Muscle of leg (tissue), 11 donors: ENCODE results near the gene TEKT2. TPM values are rescaled to one million over a fixed set of nuclear protein-coding genes. Genes with fewer than 3 reads are reported as not detected.
A peak's percentile ranks its signal among the peaks of the same experiment; 100 is the strongest.

Source experiments
- DNase-seq: peaks from one replicate; pipeline ENCODE4 v3.0.0; 2013
- H3K27ac ChIP-seq: one replicate; pipeline ENCODE4 v1.5.1; 2013; ENCODE audit warnings: mild to moderate bottlenecking, low read length, control low read depth
- H3K27me3 ChIP-seq: one replicate; pipeline ENCODE4 v1.6.1; 2013; ENCODE audit warnings: low read length; ENCODE audit not compliant: control insufficient read depth, insufficient read depth
- H3K36me3 ChIP-seq: one replicate; pipeline ENCODE4 v1.6.1; 2013; ENCODE audit warnings: low read length; ENCODE audit not compliant: control insufficient read depth, insufficient read depth
- H3K4me1 ChIP-seq: one replicate; pipeline ENCODE4 v1.6.1; 2013; ENCODE audit warnings: low read length; ENCODE audit not compliant: control insufficient read depth, insufficient read depth
- H3K4me3 ChIP-seq: one replicate; pipeline ENCODE4 v1.5.1; 2013; ENCODE audit warnings: low read length, control low read depth
- H3K9me3 ChIP-seq: replicated peaks from 2 replicates; pipeline ENCODE4 v1.6.1; 2013; ENCODE audit warnings: low read depth, low read length; ENCODE audit not compliant: control insufficient read depth
- WGBS: methylation state at CpG from one replicate; pipeline ENCODE4 v1.1.5; 2013; ENCODE audit warnings: missing lambda C conversion rate; ENCODE audit not compliant: insufficient coverage; 5-methylcytosine and 5-hydroxymethylcytosine counted together
- polyA plus RNA-seq, 8 donors: library from polyadenylated mRNA; unstranded; fragments of 120-200 nt; gene quantifications; one replicate each; pipeline versions ENCODE4 v1.2.1 to v1.2.3, GENCODE V29; 2013; ENCODE audit warnings: inconsistent platforms in 1 of 8, low replicate concordance in 1 of 8; ENCODE audit not compliant: insufficient read length in 8 of 8, insufficient read depth in 1 of 8
- total RNA-seq: library from RNA; stranded (reverse); fragments of 120-200 nt; gene quantifications from one replicate; pipeline ENCODE4 v1.2.4, GENCODE V29; 2013

Gene TEKT2
- total and polyA plus RNA-seq, 9 donors, result 0.36 to 1.4 (median 0.53) TPM

DNA sequence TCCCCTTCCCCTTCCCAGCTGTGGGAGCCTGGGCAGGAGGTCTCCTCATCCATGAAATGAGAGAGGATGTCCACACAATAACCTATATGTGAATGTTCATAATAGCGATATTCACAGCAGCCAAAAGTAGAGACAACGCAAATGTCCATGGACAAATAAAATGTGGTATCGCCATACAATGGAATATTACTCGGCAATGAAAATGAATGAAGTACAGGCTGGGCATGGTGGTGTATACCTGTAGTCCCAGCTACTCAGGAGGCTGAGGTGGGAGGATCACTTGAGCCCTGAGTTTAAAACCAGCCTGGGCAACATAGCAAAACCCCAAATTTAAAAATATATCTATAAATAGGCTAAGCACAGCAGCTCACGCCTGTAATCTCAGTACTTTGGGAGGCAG, 17.7 kb downstream of the TEKT2 start:
- no peaks in the 10 kb centered on the region for H3K27me3 ChIP-seq
- no peak for DNase-seq
- H3K36me3 ChIP-seq, result peaks cover under 1% of the 10 kb centered on the region
- H3K4me3 ChIP-seq, result no peak overlapping the region
- no peak overlapping the region for H3K27ac ChIP-seq
- H3K9me3 ChIP-seq, result no peaks in the 10 kb centered on the region
- peaks cover 7% of the 10 kb centered on the region for H3K4me1 ChIP-seq
- WGBS, result 96% methylated on average over 4 of the region's 5 CpGs

DNA sequence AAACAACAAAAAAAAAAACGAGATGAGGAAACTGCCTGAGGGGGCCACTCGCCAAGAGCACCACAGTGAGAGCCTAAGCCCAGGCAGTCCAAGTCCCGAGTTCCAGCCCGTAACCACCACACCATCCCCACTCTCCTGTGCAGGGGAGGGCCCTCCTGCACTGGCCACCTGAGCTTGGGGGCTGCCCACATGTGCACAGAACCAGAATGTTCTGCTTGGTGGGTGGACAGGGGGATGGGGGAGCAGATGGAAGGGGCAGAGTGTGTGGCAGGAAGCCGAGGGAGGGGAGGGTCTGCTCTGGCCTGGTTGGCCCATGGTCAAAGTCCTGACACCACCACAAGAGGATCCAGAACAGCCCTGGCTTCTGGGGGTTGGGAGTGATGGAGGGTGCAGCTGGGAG, 22.4 kb downstream of the TEKT2 start:
- no peak for DNase-seq
- H3K36me3 ChIP-seq, result no peaks in the 10 kb centered on the region
- WGBS, result 67% methylated on average over 1 of the region's 5 CpGs
- H3K4me1 ChIP-seq, result peaks cover 3% of the 10 kb centered on the region
- no peaks in the 10 kb centered on the region for H3K27me3 ChIP-seq
- no peak overlapping the region for H3K4me3 ChIP-seq
- H3K9me3 ChIP-seq, result no peaks in the 10 kb centered on the region
- no peak overlapping the region for H3K27ac ChIP-seq

DNA sequence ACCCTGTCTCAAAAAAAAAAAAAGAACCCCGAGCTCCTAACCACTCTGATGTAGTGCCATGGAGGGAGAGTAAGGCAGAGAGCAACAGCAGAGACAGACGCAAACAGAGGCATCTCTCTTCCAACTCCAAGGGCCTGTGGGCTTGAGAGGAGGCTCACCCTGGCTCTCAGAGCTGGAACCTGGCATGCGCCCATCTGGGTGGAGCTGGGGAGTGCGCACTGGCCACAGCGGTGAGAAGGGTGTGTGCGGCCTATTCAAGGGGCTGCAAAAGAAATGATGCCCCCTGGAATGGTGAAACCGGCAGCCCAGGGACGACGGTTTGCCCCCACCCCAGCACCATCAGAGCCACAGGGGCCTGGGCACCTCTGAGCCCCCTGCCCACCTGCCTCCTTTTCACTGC, 23.5 kb downstream of the TEKT2 start:
- Histone ChIP-seq H3K4me3 (no peak overlapping the region), H3K9me3 (no peaks in the 10 kb centered on the region), H3K27ac (no peak overlapping the region), H3K27me3 (no peaks in the 10 kb centered on the region), H3K4me1 (peaks cover 3% of the 10 kb centered on the region), H3K36me3 (no peaks in the 10 kb centered on the region)
- no peak for DNase-seq
- 76% methylated on average over 7 of the region's 9 CpGs for WGBS

DNA sequence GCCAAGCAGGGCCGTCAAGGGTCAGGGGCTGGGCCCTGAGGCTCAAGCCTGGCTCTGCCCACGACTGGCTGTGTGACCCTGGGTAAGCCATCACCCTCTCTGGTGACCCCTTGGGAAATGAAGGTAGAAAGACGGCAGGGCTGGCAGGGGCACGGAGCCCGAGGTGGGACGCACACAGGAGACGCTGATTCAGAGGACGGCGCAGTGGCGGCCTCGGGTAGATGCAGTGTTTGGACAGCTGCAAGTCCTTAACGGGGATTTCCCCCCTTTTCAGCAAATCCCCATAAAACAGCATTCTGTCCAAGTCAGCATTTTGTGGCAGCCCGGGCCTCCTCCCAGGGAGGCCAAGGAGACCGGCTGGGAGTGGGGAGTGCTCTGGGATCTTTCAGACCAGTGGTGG, 24.4 kb downstream of the TEKT2 start:
- Histone ChIP-seq H3K27ac (no peak overlapping the region), H3K4me1 (peaks cover 3% of the 10 kb centered on the region), H3K9me3 (no peaks in the 10 kb centered on the region), H3K4me3 (no peak overlapping the region), H3K36me3 (no peaks in the 10 kb centered on the region), H3K27me3 (no peaks in the 10 kb centered on the region)
- no peak for DNase-seq
- WGBS, result 55% methylated on average over 12 of the region's 14 CpGs

DNA sequence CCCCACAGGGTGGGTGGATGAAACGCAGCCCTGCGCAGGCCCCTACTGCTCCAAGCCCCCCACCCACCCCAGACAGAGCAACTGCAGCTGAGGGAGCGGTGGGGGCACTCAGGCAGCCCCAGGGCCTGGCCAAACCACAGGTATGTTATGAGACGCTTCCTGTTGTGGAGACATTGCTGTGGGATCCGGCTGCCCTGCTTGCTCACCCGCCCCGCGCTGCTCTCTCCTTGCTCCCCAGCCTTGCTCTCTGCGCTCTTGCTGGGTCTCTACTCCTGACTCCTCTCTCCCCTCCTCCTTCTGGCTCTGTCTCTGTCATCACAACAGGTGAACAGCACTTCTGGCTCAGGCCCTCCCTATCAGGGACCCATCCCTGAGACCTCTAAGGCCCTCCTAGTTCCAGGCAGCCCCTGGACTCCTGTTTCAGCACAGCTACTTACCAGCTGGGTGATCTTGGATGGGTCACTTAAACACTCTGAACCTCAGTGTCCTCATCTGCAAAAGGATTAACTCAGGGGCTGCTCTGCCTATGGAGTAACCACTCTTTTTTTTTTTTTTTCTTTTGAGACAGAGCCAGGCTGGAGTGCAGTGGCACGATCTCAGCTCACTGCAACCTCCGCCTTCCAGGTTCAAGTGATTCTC, 25.3 kb downstream of the TEKT2 start:
- Histone ChIP-seq H3K4me3 (no peak overlapping the region), H3K27me3 (no peaks in the 10 kb centered on the region), H3K36me3 (no peaks in the 10 kb centered on the region), H3K4me1 (peaks cover 3% of the 10 kb centered on the region), H3K27ac (no peak overlapping the region), H3K9me3 (no peaks in the 10 kb centered on the region)
- DNase-seq, result no peak
- 71% methylated on average over 6 of the region's 11 CpGs for whole genome bisulfite sequencing

DNA sequence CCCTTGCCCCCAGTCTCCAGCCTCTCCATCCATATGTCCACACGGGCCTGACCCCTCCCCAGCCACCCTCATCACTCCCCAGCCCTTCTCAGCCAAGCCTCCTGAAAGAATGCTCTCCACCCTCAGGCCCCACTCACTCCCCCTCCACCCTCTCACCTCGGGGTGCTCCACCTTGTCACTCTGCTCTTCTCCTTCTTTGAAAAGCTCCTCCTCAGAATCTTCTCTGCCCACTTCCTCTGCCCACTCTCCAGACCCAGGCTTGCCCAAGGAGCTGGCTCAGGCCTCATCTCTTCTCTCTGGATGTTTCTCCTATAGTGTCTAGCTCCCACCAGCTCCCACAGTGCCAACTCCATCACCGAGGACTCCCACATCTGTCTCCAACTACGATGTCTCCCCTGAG, 27.3 kb downstream of the TEKT2 start:
- Histone ChIP-seq H3K9me3 (no peaks in the 10 kb centered on the region), H3K4me1 (peaks cover 20% of the 10 kb centered on the region), H3K4me3 (no peak overlapping the region), H3K36me3 (no peaks in the 10 kb centered on the region), H3K27ac (no peak overlapping the region), H3K27me3 (no peaks in the 10 kb centered on the region)
- 72% methylated on average over 4 of the region's 4 CpGs for WGBS
- no peak for DNase-seq

DNA sequence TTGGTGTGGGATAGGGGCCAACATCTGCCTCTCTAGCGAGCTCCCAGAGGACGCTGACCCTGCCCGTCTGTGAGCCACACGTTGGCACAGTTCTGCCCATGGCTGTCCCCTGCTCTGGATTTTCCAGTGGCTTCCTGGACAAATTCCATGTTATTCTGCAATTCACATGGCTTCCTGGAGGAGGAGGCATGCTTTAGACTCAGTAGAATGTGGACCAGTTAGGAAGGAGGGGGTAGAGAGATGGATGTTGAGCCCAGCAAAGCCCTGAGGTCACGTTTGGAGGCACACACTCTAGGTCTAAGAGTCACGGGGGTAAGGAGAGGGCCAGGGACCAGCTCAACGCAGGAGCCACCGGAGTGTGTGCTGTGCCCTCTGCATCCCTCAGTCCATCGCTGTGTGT, 28.9 kb downstream of the TEKT2 start:
- no peak overlapping the region for H3K4me3 ChIP-seq
- no peak for DNase-seq
- H3K9me3 ChIP-seq, result no peaks in the 10 kb centered on the region
- no peaks in the 10 kb centered on the region for H3K27me3 ChIP-seq
- H3K27ac ChIP-seq, result no peak overlapping the region
- 75% methylated on average over 9 of the region's 9 CpGs for WGBS
- peaks cover 37% of the 10 kb centered on the region for H3K4me1 ChIP-seq
- no peaks in the 10 kb centered on the region for H3K36me3 ChIP-seq

DNA sequence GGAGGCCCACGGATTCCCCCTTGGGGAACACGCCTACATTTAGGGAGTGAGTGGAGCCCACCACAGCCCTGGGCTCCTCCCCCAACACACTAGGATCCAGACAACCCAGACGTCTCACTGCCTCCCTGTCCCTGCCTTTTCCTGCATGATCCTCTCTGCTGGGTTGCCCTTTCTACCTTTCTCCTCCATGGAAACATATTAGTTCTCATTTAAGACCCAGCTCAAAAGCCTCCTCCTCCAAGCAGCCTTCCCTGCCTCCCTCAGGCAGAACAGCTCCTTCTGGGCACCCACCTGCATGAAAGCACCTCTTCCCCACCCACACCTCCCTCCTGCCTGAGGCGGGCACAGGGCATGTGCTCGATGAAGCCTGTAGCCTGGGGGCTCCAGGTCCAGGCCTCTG, 30.5 kb downstream of the TEKT2 start:
- no peak for DNase-seq
- Histone ChIP-seq H3K36me3 (no peaks in the 10 kb centered on the region), H3K27me3 (no peaks in the 10 kb centered on the region), H3K4me1 (peaks cover 50% of the 10 kb centered on the region), H3K4me3 (no peak overlapping the region), H3K9me3 (no peaks in the 10 kb centered on the region), H3K27ac (no peak overlapping the region)
- 55% methylated on average over 4 of the region's 5 CpGs for WGBS

DNA sequence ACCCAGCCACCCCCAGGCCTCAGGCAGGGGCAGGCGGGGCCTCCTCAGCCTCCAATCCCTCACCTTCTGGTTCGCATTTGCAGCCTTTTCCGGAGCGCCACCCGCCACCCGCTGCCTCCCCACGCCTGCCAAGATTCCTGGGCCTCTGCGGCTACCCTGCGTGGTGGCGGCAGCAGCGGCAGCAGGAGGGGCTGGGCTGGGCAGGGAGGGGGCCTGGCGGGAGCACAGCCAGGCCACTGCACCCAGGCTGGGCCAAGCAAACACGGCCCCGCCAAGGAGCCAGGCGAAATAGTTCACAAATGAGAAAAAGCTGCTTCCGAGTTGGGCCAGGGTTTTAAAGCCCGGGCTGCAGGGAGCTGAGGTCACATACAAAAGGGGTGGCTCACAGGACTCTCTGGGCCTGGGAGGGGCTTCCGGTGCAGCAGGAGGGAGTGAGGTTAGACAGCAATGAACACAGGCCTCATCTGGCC, 31.3 kb downstream of the TEKT2 start:
- H3K4me3 ChIP-seq, result no peak overlapping the region
- H3K27me3 ChIP-seq, result no peaks in the 10 kb centered on the region
- no peaks in the 10 kb centered on the region for H3K36me3 ChIP-seq
- peak; percentile 82 for DNase-seq
- WGBS, result 11% methylated on average over 17 of the region's 18 CpGs
- peak overlapping the region; percentile 75 for H3K27ac ChIP-seq
- no peaks in the 10 kb centered on the region for H3K9me3 ChIP-seq
- H3K4me1 ChIP-seq, result peaks cover 57% of the 10 kb centered on the region

DNA sequence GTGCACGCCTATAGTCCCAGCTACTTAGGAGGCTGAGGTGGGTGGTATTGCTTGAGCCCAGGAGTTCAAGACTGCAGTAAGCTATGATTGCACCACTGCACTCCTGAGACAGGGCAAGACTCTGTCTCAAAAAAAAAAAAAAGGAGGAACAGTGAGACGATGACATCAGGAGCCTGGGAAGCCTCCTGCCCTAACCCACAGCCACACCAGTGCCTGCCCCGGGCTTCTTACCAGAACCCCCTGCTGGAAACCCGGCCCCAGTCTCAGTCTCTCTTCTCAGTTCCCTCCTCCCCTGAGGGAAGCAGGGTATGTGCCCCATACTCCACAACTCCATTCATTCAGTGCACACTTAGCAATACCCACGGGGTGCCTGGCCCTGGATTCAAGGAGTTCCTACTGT, 32.0 kb downstream of the TEKT2 start:
- no peaks in the 10 kb centered on the region for H3K27me3 ChIP-seq
- H3K4me1 ChIP-seq, result peaks cover 57% of the 10 kb centered on the region
- H3K9me3 ChIP-seq, result no peaks in the 10 kb centered on the region
- H3K36me3 ChIP-seq, result no peaks in the 10 kb centered on the region
- no peak overlapping the region for H3K4me3 ChIP-seq
- WGBS, result 61% methylated on average over 3 of the region's 5 CpGs
- peak overlapping the region; percentile 75 for H3K27ac ChIP-seq
- no peak for DNase-seq

DNA sequence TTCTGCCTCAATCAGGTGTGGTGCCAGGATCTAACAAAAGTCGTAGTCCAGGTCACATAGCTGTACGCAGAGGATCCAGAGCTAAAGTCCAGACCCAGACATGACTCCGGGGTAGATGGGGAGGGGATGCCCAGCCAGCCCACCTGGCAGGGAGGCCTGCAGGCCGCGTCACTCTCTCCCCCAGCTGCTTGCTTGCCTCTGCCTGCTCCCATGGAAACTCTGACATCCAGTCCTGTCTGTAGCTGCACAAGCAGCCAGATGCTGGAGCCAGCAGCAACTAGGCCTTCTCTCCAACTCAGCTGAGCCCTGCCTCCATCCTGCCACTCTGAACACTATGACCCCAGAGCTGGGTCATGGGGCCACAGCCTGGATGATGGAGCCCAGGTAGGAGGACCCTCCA, 33.0 kb downstream of the TEKT2 start:
- H3K36me3 ChIP-seq, result no peaks in the 10 kb centered on the region
- DNase-seq, result peak; percentile 92
- no peak overlapping the region for H3K4me3 ChIP-seq
- H3K4me1 ChIP-seq, result peaks cover 57% of the 10 kb centered on the region
- peak overlapping the region; percentile 75 for H3K27ac ChIP-seq
- H3K27me3 ChIP-seq, result no peaks in the 10 kb centered on the region
- WGBS, result 27% methylated on average over 5 of the region's 5 CpGs
- no peaks in the 10 kb centered on the region for H3K9me3 ChIP-seq
